Measurements from ENCODE around the gene DPM1. TPM values are rescaled to one million over a fixed set of nuclear protein-coding genes. Genes with fewer than 3 reads are reported as not detected.

DPM1 gene
- total RNA-seq, 1 experiment from 2014 or later = 66.8 TPM

DNA sequence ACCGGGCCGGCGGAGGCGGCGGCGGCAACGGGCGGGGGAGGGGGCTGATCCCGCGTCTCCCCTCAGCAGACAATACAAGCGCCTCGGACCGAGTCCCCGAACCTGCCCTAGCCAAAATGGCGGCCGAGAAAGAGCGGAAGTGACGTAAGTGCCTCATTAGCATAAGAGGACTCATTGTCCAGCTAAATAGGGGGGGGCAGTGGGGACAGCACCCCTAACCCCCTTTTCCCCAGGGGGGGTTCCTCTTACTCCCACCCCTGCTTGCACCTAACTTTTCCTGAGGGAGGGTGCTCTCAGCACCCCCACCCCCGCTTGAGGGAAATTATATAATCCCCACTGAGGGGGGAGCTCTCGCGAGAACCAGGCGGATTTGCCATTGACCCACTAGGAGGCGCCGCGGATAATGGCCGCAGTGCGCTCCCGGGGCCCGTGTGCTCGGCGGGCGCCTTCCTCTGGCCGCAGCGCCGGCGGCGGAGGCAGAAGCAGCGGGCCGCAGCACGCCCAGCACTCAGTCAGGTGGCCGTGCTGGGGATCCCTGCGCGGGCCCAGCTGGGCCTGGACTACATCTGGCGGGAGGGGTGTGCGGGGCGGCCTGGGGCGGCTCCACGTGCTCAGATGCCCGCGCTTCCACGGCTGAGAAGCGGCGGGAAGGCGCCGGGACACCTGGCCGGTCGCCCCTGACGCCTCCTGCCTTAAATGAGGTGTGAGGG, 26.9 kb downstream of the DPM1 start, which contains the start of gene ADNP:
Gene ADNP, minus strand, starts transcription at position 132 of the 710 bp plus-strand sequence. CDS start 27,441 bp downstream, outside the sequence.
- TF ChIP-seq, protein P1, sequence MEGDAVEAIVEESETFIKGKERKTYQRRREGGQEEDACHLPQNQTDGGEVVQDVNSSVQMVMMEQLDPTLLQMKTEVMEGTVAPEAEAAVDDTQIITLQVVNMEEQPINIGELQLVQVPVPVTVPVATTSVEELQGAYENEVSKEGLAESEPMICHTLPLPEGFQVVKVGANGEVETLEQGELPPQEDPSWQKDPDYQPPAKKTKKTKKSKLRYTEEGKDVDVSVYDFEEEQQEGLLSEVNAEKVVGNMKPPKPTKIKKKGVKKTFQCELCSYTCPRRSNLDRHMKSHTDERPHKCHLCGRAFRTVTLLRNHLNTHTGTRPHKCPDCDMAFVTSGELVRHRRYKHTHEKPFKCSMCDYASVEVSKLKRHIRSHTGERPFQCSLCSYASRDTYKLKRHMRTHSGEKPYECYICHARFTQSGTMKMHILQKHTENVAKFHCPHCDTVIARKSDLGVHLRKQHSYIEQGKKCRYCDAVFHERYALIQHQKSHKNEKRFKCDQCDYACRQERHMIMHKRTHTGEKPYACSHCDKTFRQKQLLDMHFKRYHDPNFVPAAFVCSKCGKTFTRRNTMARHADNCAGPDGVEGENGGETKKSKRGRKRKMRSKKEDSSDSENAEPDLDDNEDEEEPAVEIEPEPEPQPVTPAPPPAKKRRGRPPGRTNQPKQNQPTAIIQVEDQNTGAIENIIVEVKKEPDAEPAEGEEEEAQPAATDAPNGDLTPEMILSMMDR (IDR thresholded peaks at IDR 0.05; ENCODE audit: unreplicated experiment) = peak; percentile 46
- Mint-ChIP-seq H3K4me3 (ENCODE audit: unreplicated experiment) (peak within 1 kb of the TSS; percentile 90), H3K27me3 (ENCODE audit: insufficient read depth, unreplicated experiment) (no peaks in the 10 kb centered on the region), H3K27ac (ENCODE audit: low read depth, unreplicated experiment) (peak within 1 kb of the TSS; percentile 88), H3K9me3 (ENCODE audit: unreplicated experiment) (no peaks in the 10 kb centered on the region), H3K36me3 (ENCODE audit: insufficient read depth, unreplicated experiment) (peaks cover 85% of the 10 kb centered on the region), H3K4me1 (ENCODE audit: insufficient read depth, unreplicated experiment) (peaks cover 23% of the 10 kb centered on the region)
- POLR2A ChIA-PET = interaction anchor here (0.5 to 13.0 kb wide), 36 partner anchors 8 to 790 kb away, joined by 3 to 149 read pairs (median 4); partner anchors contain the start of genes BCAS4, DPM1 and MOCS3
- intact Hi-C loops (cut with micrococcal nuclease) = no loop called here
- DNase-seq (ENCODE audit: unreplicated experiment) = peak; percentile 94
- no TSS peak for BruUV-seq (replicated peaks)
- CTCF ChIA-PET = interaction anchor here (0.6 to 14.2 kb wide), 23 partner anchors 9 to 777 kb away, joined by 3 to 256 read pairs (median 4); partner anchors contain the start of genes BCAS4, DPM1 and MOCS3

DNA sequence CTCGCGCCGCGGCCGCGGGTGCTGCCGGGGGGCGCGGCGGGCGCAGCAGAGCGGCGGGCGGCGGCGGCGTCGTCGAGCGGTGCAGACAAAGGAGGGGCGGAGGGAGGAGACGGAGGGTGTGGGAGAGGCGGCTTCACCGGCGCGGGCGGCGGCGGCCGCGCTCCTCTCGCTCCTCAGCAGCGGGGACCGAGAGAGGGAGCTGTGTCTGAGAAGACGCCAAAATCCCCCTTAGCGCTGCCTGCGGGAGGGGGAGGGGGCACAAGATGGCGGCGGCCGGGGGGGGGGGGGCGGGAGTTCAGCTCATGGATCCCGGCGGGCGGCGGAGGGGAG, 27.4 kb downstream of the DPM1 start:
- CTCF ChIA-PET = interaction anchor here (0.6 to 14.2 kb wide), 23 partner anchors 9 to 777 kb away, joined by 3 to 256 read pairs (median 4); partner anchors contain the start of genes BCAS4, DPM1 and MOCS3
- Mint-ChIP-seq H3K27me3 (ENCODE audit: insufficient read depth, unreplicated experiment) (no peaks in the 10 kb centered on the region), H3K4me3 (ENCODE audit: unreplicated experiment) (peak overlapping the region; percentile 90), H3K9me3 (ENCODE audit: unreplicated experiment) (no peaks in the 10 kb centered on the region), H3K4me1 (ENCODE audit: insufficient read depth, unreplicated experiment) (peaks cover 25% of the 10 kb centered on the region), H3K27ac (ENCODE audit: low read depth, unreplicated experiment) (peak overlapping the region; percentile 88), H3K36me3 (ENCODE audit: insufficient read depth, unreplicated experiment) (peaks cover 89% of the 10 kb centered on the region)
- no TSS peak for BruUV-seq (replicated peaks)
- TF ChIP-seq, protein P1 (IDR thresholded peaks at IDR 0.05; ENCODE audit: unreplicated experiment) = no peak
- intact Hi-C loops (cut with micrococcal nuclease) = no loop called here
- POLR2A ChIA-PET = interaction anchor here (0.5 to 13.0 kb wide), 31 partner anchors 9 to 790 kb away, joined by 3 to 149 read pairs (median 4); partner anchors contain the start of genes BCAS4, DPM1 and MOCS3
- no peak for DNase-seq (ENCODE audit: unreplicated experiment)

DNA sequence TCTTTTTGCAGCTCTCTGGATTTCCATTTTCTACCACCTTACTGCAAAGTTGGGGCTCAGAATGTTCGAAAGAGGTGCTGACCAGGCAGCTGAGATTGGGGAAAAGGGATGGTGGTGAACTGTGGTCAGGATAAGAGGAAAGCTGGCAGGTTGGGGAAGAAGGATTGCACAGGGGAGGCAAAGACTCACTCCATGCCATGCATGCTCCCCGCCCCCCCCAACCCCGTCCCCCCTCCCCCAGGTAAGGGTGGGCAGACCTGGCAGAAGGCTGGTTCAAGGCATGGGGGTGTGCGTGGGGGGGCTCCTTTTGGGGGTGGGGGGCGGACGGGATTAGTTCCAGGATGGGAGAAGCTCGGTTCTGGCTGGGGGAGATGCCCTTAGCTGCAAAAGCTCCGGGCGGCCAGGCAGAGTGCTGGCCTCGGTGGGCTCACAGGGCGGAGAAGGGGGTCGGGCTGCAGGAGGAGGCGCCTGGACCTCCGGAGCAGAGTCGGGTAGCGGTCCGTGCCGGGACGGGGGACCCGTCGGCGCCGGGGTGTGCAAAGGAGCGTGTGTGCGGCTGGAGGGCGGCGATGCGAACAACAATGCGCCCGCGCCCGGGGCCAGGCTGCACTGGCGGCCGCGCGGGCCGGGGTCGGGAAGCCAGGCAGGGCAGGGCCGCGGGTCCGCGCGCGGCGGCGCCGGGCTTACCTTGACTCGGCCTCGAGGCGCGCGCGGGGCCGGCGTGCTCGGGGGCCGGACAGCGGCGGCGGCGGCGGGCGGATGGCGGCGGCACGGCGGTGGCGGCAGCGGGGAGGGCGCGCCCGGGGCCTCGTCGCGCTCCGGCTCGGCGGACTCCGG, 28.0 kb downstream of the DPM1 start:
- peaks cover 31% of the 10 kb centered on the region for H3K4me1 Mint-ChIP-seq (ENCODE audit: insufficient read depth, unreplicated experiment)
- no peaks in the 10 kb centered on the region for H3K27me3 Mint-ChIP-seq (ENCODE audit: insufficient read depth, unreplicated experiment)
- peak overlapping the region; percentile 90 for H3K4me3 Mint-ChIP-seq (ENCODE audit: unreplicated experiment)
- peaks cover 89% of the 10 kb centered on the region for H3K36me3 Mint-ChIP-seq (ENCODE audit: insufficient read depth, unreplicated experiment)
- CTCF ChIA-PET = interaction anchor here (0.5 to 14.2 kb wide), 39 partner anchors 10 to 776 kb away, joined by 3 to 256 read pairs (median 6); partner anchors contain the start of genes BCAS4, DPM1 and MOCS3
- no TSS peak for BruUV-seq (replicated peaks)
- intact Hi-C loops (cut with micrococcal nuclease) = no loop called here
- H3K27ac Mint-ChIP-seq (ENCODE audit: low read depth, unreplicated experiment) = peak overlapping the region; percentile 88
- POLR2A ChIA-PET = interaction anchor here (0.7 to 13.0 kb wide), 34 partner anchors 10 to 786 kb away, joined by 3 to 149 read pairs (median 6); partner anchors contain the start of genes BCAS4, DPM1 and MOCS3
- peak; percentile 6 for DNase-seq (ENCODE audit: unreplicated experiment)
- TF ChIP-seq, protein P1 (IDR thresholded peaks at IDR 0.05; ENCODE audit: unreplicated experiment) = no peak
- no peaks in the 10 kb centered on the region for H3K9me3 Mint-ChIP-seq (ENCODE audit: unreplicated experiment)

All from MCF 10A (cell line).